A549 (cell line): ENCODE results near the gene RANBP3. TPM values are rescaled to one million over a fixed set of nuclear protein-coding genes. Genes with fewer than 3 reads are reported as not detected.
A peak's percentile ranks its signal among the peaks of the same experiment; 100 is the strongest.

Experiments
- ATAC-seq, 2 experiments: fragments of 200-7000 bp in 1 of 2; fragments of >200 bp in 1 of 2; cut with Nextera tagmentation in 1 of 2; cut with Tn5 transposase in 1 of 2; 3 replicates each; pipeline versions ENCODE4 v1.8.0 to v1.9.1; 2018 to 2020; ENCODE audit warnings: mild to moderate bottlenecking in 1 of 2, moderate library complexity in 1 of 2
- CTCF ChIA-PET: fragments of 300-600 bp; sonication (Branson Sonifier 250); formaldehyde crosslinking; extraction: SDS; loops from one replicate; lab custom pipeline; 2021; ENCODE audit warnings: antibody characterized with exemption, inconsistent platforms; lab: Yijun Ruan, JAX
- POLR2A ChIA-PET: fragments of 350-600 bp; formaldehyde crosslinking; extraction: SDS; loops from one replicate; lab custom pipeline; 2021; ENCODE audit warnings: antibody characterized with exemption, inconsistent platforms; lab: Yijun Ruan, JAX
- DNase-seq, 2 experiments: peaks; one replicate each; pipeline versions ENCODE4 v3.0.0 to v3.0.0-alpha.2; 2011 to 2016; ENCODE audit warnings: low read depth in 1 of 2, low spot score in 1 of 2
- FAIRE-seq: peaks from 2 replicates; lab custom pipeline; 2011; peaks lifted over from hg19 to GRCh38; lab: Jason Lieb, UNC
- H3K27ac ChIP-seq, 2 experiments: fragments of >200 bp; sonication (Bioruptor Twin); formaldehyde crosslinking; 3 replicates each; pipeline ENCODE4 v1.5.1; 2016 to 2017
- H3K4me1 ChIP-seq: fragments of >200 bp; sonication (Bioruptor Twin); formaldehyde crosslinking; 3 replicates; pipeline ENCODE4 v1.6.1; 2016
- H3K4me2 ChIP-seq: fragments of >200 bp; sonication (Bioruptor Twin); formaldehyde crosslinking; 3 replicates; pipeline ENCODE4 v1.6.1; 2016
- H3K4me3 ChIP-seq: fragments of >200 bp; sonication (Bioruptor Twin); formaldehyde crosslinking; 3 replicates; pipeline ENCODE4 v1.5.1; 2016
- H3K9me3 ChIP-seq: fragments of >200 bp; sonication (Bioruptor Twin); formaldehyde crosslinking; 3 replicates; pipeline ENCODE4 v1.6.1; 2016
- CBX2 ChIP-seq: fragments of 200-600 bp; sonication (generic); IDR thresholded peaks from 2 replicates; pipeline ENCODE4 v1.6.1; 2016; ENCODE audit warnings: low read depth, mild to moderate bottlenecking, borderline replicate concordance
- EP300 ChIP-seq, 2 experiments: fragments of >200 bp; sonication (Bioruptor Twin); formaldehyde crosslinking; IDR thresholded peaks; 2 replicates in 1 of 2; 3 replicates in 1 of 2; pipeline ENCODE4 v1.6.1; 2016 to 2017
- ESRRA ChIP-seq: fragments of 150-350 bp; IDR thresholded peaks from 2 replicates; pipeline ENCODE4 v1.6.1; 2014; ENCODE audit warnings: mild to moderate bottlenecking, low read length, borderline replicate concordance
- FOSL2 ChIP-seq, 2 experiments: fragments of 450-650 bp in 1 of 2; fragments of >200 bp in 1 of 2; sonication (Bioruptor Twin) in 1 of 2; formaldehyde crosslinking; IDR thresholded peaks; 2 replicates each; pipeline versions ENCODE4 v1.5.0 to v1.6.1; 2016 to 2020; ENCODE audit warnings: mild to moderate bottlenecking in 1 of 2, moderate library complexity in 1 of 2
- FOXS1 ChIP-seq: fragments of 250-450 bp; sonication (Bioruptor Pico); IDR thresholded peaks from 2 replicates; pipeline ENCODE4 v1.5.0; 2020; ENCODE audit warnings: mild to moderate bottlenecking, moderate library complexity
- GATA3 ChIP-seq: IDR thresholded peaks from 2 replicates; pipeline ENCODE4 v1.6.1; 2012; ENCODE audit warnings: borderline replicate concordance
- HDAC2 ChIP-seq: fragments of 200-600 bp; sonication (generic); IDR thresholded peaks from 2 replicates; pipeline ENCODE4 v1.6.1; 2016
- HEYL ChIP-seq: fragments of 250-450 bp; sonication (Bioruptor Pico); IDR thresholded peaks from 2 replicates; pipeline ENCODE4 v1.8.0; 2021; ENCODE audit warnings: mild to moderate bottlenecking, moderate library complexity
- HOXB13 ChIP-seq: fragments of 250-450 bp; sonication (Bioruptor Pico); IDR thresholded peaks from 2 replicates; pipeline ENCODE4 v1.5.0; 2020; ENCODE audit warnings: low read depth, mild to moderate bottlenecking, moderate library complexity
- JUNB ChIP-seq: fragments of >200 bp; sonication (Bioruptor Twin); formaldehyde crosslinking; IDR thresholded peaks from 2 replicates; pipeline ENCODE4 v1.6.1; 2016
- KDM5A ChIP-seq: fragments of 200-600 bp; sonication (generic); IDR thresholded peaks from 2 replicates; pipeline ENCODE4 v1.6.1; 2016; ENCODE audit warnings: antibody characterized with exemption, mild to moderate bottlenecking
- MAFK ChIP-seq: fragments of 450-650 bp; IDR thresholded peaks from 2 replicates; pipeline ENCODE4 v1.6.1; 2014; ENCODE audit not compliant: partially characterized antibody
- MAZ ChIP-seq: fragments of 150-350 bp; IDR thresholded peaks from 2 replicates; pipeline ENCODE4 v1.6.1; 2014; ENCODE audit warnings: antibody characterized with exemption, low read depth, low read length, borderline replicate concordance
- POLR2A ChIP-seq: IDR thresholded peaks from 2 replicates; pipeline ENCODE4 v1.6.1; 2012; ENCODE audit warnings: mild to moderate bottlenecking, low read length
- POLR2AphosphoS2 ChIP-seq: conservative IDR thresholded peaks from 2 replicates; pipeline ENCODE4 v1.6.1; 2012; ENCODE audit warnings: low read length, improper control_type of control experiment, inconsistent platforms
- RARB ChIP-seq: fragments of 250-450 bp; sonication (Bioruptor Pico); IDR thresholded peaks from 2 replicates; pipeline ENCODE4 v1.8.0; 2021; ENCODE audit warnings: mild to moderate bottlenecking, moderate library complexity
- RFX5 ChIP-seq: fragments of 450-650 bp; IDR thresholded peaks from 2 replicates; pipeline ENCODE4 v1.7.1; 2014; ENCODE audit warnings: antibody characterized with exemption, mild to moderate bottlenecking, moderate library complexity
- RNF2 ChIP-seq: fragments of 200-600 bp; sonication (generic); IDR thresholded peaks from 2 replicates; pipeline ENCODE4 v1.6.1; 2016; ENCODE audit warnings: low read depth, mild to moderate bottlenecking, antibody characterized with exemption, moderate library complexity, borderline replicate concordance
- SMC3 ChIP-seq: fragments of >200 bp; sonication (Bioruptor Twin); formaldehyde crosslinking; IDR thresholded peaks from 3 replicates; pipeline ENCODE4 v1.6.1; 2018; ENCODE audit warnings: inconsistent platforms
- SREBF2 ChIP-seq: fragments of 450-650 bp; IDR thresholded peaks from 2 replicates; pipeline ENCODE4 v1.6.1; 2014; ENCODE audit warnings: mild to moderate bottlenecking, moderate library complexity
- TFCP2L1 ChIP-seq: fragments of 250-450 bp; sonication (Bioruptor Pico); IDR thresholded peaks from 2 replicates; pipeline ENCODE4 v1.5.0; 2021; ENCODE audit warnings: mild to moderate bottlenecking
- TP53 ChIP-seq: fragments of 250-450 bp; sonication (Bioruptor Pico); IDR thresholded peaks from 2 replicates; pipeline ENCODE4 v1.5.0; 2021; ENCODE audit warnings: mild to moderate bottlenecking, moderate library complexity
- ZNF302 ChIP-seq: fragments of 250-450 bp; sonication (Bioruptor Pico); IDR thresholded peaks from 2 replicates; pipeline ENCODE4 v1.9.0; 2021; ENCODE audit warnings: inconsistent platforms, mild to moderate bottlenecking, moderate library complexity
- WGBS: methylation state at CpG from one replicate; pipeline ENCODE4 v1.1.6; 2017; ENCODE audit errors: missing lambda C conversion rate; 5-methylcytosine and 5-hydroxymethylcytosine counted together
- polyA plus RNA-seq, 4 experiments: library from polyadenylated mRNA; depleted of rRNA in 3 of 4; stranded (reverse); fragments of >200 nt; fragmentation: RNase III in 1 of 4; extraction: RNeasy Plus Mini Kit Qiagen cat#74134 plus additional on column Dnase treatment in 1 of 4; gene quantifications; 2 replicates in 3 of 4; 3 replicates in 1 of 4; pipeline ENCODE4 v1.2.3, GENCODE V29; 2011 to 2017
- TF ChIP-seq, protein P1 (sequence below): IDR thresholded peaks from 2 replicates; pipeline ENCODE4 v1.6.1; 2012
- TF ChIP-seq, protein P2 (sequence below): fragments of 250-450 bp; sonication (Bioruptor Pico); IDR thresholded peaks from 2 replicates; pipeline ENCODE4 v1.5.0; 2021; ENCODE audit warnings: mild to moderate bottlenecking, moderate library complexity, borderline replicate concordance

RANBP3 gene
- polyA plus RNA-seq, 2 of the 4 experiments (the other 2 are of a cell fraction) = 39.2 to 53.5 TPM

DNA sequence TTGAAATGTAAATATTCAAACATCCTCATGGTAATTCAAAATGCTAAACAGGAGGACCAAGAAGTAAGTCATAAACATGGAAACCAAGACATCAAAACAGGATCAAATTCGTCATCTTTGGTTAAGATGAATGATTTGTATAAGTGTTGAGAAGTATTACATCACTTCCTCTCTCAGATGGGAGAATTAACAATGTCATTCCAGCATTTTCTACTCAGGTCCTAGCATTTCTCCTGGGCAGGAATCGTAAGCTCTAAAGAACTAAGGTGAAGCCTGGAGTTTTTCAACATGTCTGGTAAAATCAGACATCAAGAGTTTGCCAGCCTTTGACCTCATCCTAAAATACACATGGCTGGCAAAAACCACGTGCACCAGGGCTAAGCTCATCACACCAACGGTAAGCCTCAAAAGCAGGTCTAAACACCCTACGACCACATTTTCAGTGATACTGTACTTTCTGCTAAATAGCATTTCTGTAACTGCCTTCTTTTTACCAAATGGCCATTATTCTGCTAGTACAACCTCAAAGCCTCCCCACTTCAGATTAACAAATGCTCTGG lies 24.8 kb downstream of the RANBP3 start:
- DNase-seq = no peak
- peaks cover 30% of the 10 kb centered on the region; the same call in 2 of the 3 replicates for H3K4me1 ChIP-seq
- no peak for FAIRE-seq
- TF ChIP-seq POLR2AphosphoS2 = no peak
- no peak for TF ChIP-seq TP53 (CRISPR knock-in tag)
- TF ChIP-seq EP300 (IDR thresholded peaks at IDR 0.05) = no peak
- no peak for TF ChIP-seq KDM5A
- TF ChIP-seq MAZ = no peak
- TF ChIP-seq, protein P1, sequence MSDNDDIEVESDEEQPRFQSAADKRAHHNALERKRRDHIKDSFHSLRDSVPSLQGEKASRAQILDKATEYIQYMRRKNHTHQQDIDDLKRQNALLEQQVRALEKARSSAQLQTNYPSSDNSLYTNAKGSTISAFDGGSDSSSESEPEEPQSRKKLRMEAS = no peak
- no peak for TF ChIP-seq POLR2A
- TF ChIP-seq RARB (CRISPR knock-in tag) = no peak
- no peak for TF ChIP-seq FOXS1 (CRISPR knock-in tag)
- TF ChIP-seq MAFK = no peak
- no peak for TF ChIP-seq HDAC2
- no peak for TF ChIP-seq FOSL2 (IDR thresholded peaks at IDR 0.05)
- no peak for TF ChIP-seq FOSL2 (CRISPR knock-in tag; IDR thresholded peaks at IDR 0.05)
- no peak for TF ChIP-seq ESRRA
- 95% methylated on average over 5 of the region's 5 CpGs for WGBS
- H3K4me2 ChIP-seq = no peak overlapping the region
- no peaks in the 10 kb centered on the region for H3K9me3 ChIP-seq
- H3K4me3 ChIP-seq = no peak overlapping the region
- CTCF ChIA-PET = interaction anchor here (1.3 to 9.0 kb wide), 4 partner anchors 11 to 149 kb away, joined by 3 to 47 read pairs (median 4); no protein-coding TSS in a partner anchor
- POLR2A ChIA-PET = no interaction called here
- no peak for ATAC-seq
- peak overlapping the region in 1 of 2 experiments; percentile 60; a peak in 1 of 6 replicates for H3K27ac ChIP-seq

DNA sequence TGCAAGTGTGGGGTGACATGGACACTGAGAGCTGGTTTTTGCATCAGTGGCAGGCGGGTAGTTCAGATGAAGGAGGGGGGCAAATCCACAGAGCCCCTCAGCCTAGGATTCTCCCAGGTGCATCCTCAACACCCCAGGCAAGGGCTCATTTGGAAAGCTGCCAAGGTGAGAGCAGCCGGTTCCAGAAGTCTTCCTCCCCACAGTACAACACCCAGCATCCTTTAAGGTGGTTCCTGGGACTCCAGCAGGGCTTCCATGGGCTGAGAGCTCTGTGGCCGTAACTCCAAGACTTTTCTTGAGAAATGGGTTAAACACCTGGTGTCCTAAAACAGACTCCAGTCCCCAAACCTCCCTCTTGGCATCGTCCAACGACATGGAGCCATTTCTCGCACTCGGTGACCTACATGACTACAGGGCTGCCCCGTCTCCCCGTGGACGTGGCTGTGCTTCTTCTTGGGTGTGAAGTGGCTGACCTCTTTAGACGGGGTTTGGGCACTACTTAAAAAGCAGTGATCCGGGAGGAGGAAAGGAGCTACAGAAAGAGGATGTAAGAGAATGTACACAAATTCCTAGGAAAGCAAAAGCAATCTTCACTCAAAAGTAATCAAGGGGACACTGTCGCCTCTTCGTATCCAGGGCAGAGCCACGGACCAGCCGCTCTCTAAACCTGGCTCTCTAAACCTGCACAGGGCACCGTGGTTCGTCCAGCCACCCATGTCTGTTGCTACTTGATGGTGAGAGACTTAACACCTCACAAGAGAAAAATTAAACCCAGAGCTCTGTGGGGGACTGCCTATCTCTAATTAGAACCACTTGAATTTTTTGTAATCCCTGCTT lies 25.5 kb downstream of the RANBP3 start:
- ChIA-PET POLR2A (interaction anchor here (1.1 kb wide), 1 partner anchor 124 kb away, joined by 3 read pairs; no protein-coding TSS in a partner anchor), CTCF (interaction anchor here (0.9 to 9.0 kb wide), 5 partner anchors 11 to 148 kb away, joined by 3 to 47 read pairs (median 4); no protein-coding TSS in a partner anchor)
- Histone ChIP-seq H3K4me2 (no peak overlapping the region), H3K4me3 (no peak overlapping the region), H3K9me3 (no peaks in the 10 kb centered on the region), H3K4me1 (peaks cover 30% of the 10 kb centered on the region; the same call in 2 of the 3 replicates), H3K27ac (no peak overlapping the region)
- DNase-seq (no peak), ATAC-seq (no peak), FAIRE-seq (no peak)
- TF ChIP-seq RNF2 (no peak), CBX2 (no peak), JUNB (no peak)
- WGBS = 90% methylated on average over 18 of the region's 18 CpGs

DNA sequence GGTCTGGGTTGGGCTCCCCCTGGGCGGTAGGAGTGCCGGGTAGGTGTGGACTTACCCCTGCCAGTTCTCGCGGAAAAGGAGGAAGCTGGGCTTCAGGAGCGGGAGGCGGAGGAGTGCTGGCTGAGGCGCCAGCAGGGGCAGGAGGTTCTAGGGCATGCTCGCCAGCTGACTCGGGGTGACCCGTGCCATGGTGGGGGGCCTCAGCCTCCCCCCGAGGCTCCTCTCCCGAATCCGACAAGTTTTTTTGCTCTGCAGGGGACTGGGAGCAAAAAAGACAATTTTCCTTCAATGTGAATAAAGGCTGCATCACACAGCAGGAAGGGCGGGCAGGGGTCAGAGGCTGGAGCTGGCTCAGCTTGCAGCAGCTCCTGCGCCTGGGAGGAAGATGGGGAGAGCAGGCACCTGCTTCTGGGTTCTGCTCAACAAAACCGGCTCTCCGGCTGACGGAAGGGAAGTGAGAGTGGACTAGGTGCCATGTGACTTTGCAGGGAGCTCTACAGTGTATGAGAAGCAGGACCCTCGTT lies 26.5 kb downstream of the RANBP3 start:
- ChIA-PET POLR2A (interaction anchor here (1.1 kb wide), 1 partner anchor 123 kb away, joined by 3 read pairs; no protein-coding TSS in a partner anchor), CTCF (interaction anchor here (0.7 to 9.0 kb wide), 3 partner anchors 11 to 34 kb away, joined by 3 to 47 read pairs (median 3); no protein-coding TSS in a partner anchor)
- no peaks in the 10 kb centered on the region for H3K9me3 ChIP-seq
- no peak for ATAC-seq
- no peak overlapping the region for H3K4me2 ChIP-seq
- no peak for DNase-seq
- H3K4me3 ChIP-seq = no peak overlapping the region
- FAIRE-seq = no peak
- TF ChIP-seq, protein P2, sequence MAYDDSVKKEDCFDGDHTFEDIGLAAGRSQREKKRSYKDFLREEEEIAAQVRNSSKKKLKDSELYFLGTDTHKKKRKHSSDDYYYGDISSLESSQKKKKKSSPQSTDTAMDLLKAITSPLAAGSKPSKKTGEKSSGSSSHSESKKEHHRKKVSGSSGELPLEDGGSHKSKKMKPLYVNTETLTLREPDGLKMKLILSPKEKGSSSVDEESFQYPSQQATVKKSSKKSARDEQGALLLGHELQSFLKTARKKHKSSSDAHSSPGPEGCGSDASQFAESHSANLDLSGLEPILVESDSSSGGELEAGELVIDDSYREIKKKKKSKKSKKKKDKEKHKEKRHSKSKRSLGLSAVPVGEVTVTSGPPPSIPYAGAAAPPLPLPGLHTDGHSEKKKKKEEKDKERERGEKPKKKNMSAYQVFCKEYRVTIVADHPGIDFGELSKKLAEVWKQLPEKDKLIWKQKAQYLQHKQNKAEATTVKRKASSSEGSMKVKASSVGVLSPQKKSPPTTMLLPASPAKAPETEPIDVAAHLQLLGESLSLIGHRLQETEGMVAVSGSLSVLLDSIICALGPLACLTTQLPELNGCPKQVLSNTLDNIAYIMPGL (CRISPR knock-in tag) = no peak
- no peak for TF ChIP-seq TFCP2L1 (CRISPR knock-in tag)
- TF ChIP-seq GATA3 = no peak
- no peak for TF ChIP-seq MAZ
- TF ChIP-seq RNF2 = no peak
- TF ChIP-seq ESRRA = no peak
- TF ChIP-seq HEYL (CRISPR knock-in tag) = no peak
- no peak for TF ChIP-seq HOXB13 (CRISPR knock-in tag)
- no peak for TF ChIP-seq ZNF302 (CRISPR knock-in tag)
- no peak for TF ChIP-seq SREBF2
- no peak for TF ChIP-seq RFX5
- no peak for TF ChIP-seq SMC3
- no peak for TF ChIP-seq EP300 (IDR thresholded peaks at IDR 0.05)
- WGBS = 89% methylated on average over 15 of the region's 19 CpGs
- H3K4me1 ChIP-seq = peaks cover 30% of the 10 kb centered on the region; the same call in 2 of the 3 replicates
- no peak overlapping the region for H3K27ac ChIP-seq
